Measurements from ENCODE around the gene AKT2. TPM values are rescaled to one million over a fixed set of nuclear protein-coding genes. Genes with fewer than 3 reads are reported as not detected.

The AKT2 gene
- total RNA-seq, 6 experiments from 2014 or later = 83.2 to 132 (median 107) TPM

- 92% methylated on average over 4 of the region's 18 CpGs for WGBS (ENCODE audit: insufficient coverage, low coverage, low lambda C conversion rate, missing lambda C conversion rate)
Measured at GRCh38 chr19:40321076-40321475, 35.9 kb upstream of the AKT2 start.

GRCh38 chr19:40320558-40320935 is 35.4 kb upstream of the AKT2 start:
- intact Hi-C loops (cut with DNase I) = no loop called here
- no peaks in the 10 kb centered on the region for H3K4me1 ChIP-seq
- ATAC-seq (no peak), DNase-seq (no peak)
- peaks cover 0 to 46% (median 4%) of the 10 kb centered on the region in 4 donors for H3K36me3 ChIP-seq
- H3K27ac ChIP-seq = no peak overlapping the region
- no peaks in the 10 kb centered on the region for H3K27me3 ChIP-seq
- no peak overlapping the region for H3K4me3 ChIP-seq
- H3K9me3 ChIP-seq = no peaks in the 10 kb centered on the region
- 90% methylated on average over 5 of the region's 7 CpGs for WGBS (ENCODE audit: insufficient coverage, low coverage, low lambda C conversion rate, missing lambda C conversion rate)
- TF ChIP-seq POLR2A (IDR thresholded peaks at IDR 0.05) (no peak), CTCF (IDR thresholded peaks at IDR 0.05) (no peak)

More at GRCh38 chr19:40321076-40321475, 35.9 kb upstream of the AKT2 start:
- no peaks in the 10 kb centered on the region for H3K27me3 ChIP-seq
- no peaks in the 10 kb centered on the region for H3K9me3 ChIP-seq
- H3K4me1 ChIP-seq = no peaks in the 10 kb centered on the region
- TF ChIP-seq CTCF (IDR thresholded peaks at IDR 0.05) (no peak), POLR2A (IDR thresholded peaks at IDR 0.05) (no peak)
- DNase-seq = no peak
- H3K4me3 ChIP-seq = no peak overlapping the region
- intact Hi-C loops (cut with DNase I) = no loop called here
- H3K36me3 ChIP-seq = peaks cover 0 to 52% (median 4%) of the 10 kb centered on the region in 4 donors
- ATAC-seq = no peak
- H3K27ac ChIP-seq = no peak overlapping the region

GRCh38 chr19:40317338-40317737 is 32.2 kb upstream of the AKT2 start:
- ATAC-seq (no peak), DNase-seq (no peak)
- no peaks in the 10 kb centered on the region for H3K4me1 ChIP-seq
- no peaks in the 10 kb centered on the region for H3K27me3 ChIP-seq
- intact Hi-C loops (cut with DNase I) = no loop called here
- H3K4me3 ChIP-seq = no peak overlapping the region
- H3K27ac ChIP-seq = no peak overlapping the region
- no peaks in the 10 kb centered on the region for H3K9me3 ChIP-seq
- TF ChIP-seq CTCF (IDR thresholded peaks at IDR 0.05) (no peak), POLR2A (IDR thresholded peaks at IDR 0.05) (no peak)
- WGBS (ENCODE audit: insufficient coverage, low coverage, low lambda C conversion rate, missing lambda C conversion rate) = 89% methylated on average over 3 of the region's 7 CpGs
- peaks cover 0 to 15% (median 0%) of the 10 kb centered on the region in 4 donors for H3K36me3 ChIP-seq

GRCh38 chr19:40315812-40316470 is 30.8 kb upstream of the AKT2 start:
- 79% methylated on average over 2 of the region's 5 CpGs for WGBS (ENCODE audit: insufficient coverage, low coverage, low lambda C conversion rate, missing lambda C conversion rate)
- Histone ChIP-seq H3K9me3 (no peaks in the 10 kb centered on the region), H3K27me3 (no peaks in the 10 kb centered on the region), H3K27ac (no peak overlapping the region), H3K4me3 (no peak overlapping the region), H3K4me1 (no peaks in the 10 kb centered on the region), H3K36me3 (peaks cover 0 to 3% (median 0%) of the 10 kb centered on the region in 4 donors)
- intact Hi-C loops (cut with DNase I) = no loop called here
- DNase-seq = no peak
- TF ChIP-seq POLR2A (IDR thresholded peaks at IDR 0.05) (no peak), CTCF (IDR thresholded peaks at IDR 0.05) (no peak)
- ATAC-seq = no peak

All from right lobe of liver (tissue), 6 donors.